Activated naive CD8-positive, alpha-beta T cell treated with anti-CD3 and anti-CD28 coated beads, Interleukin-2, amount 50 U/mL, for 16 hours (primary cell): ENCODE data around the gene PLD1.

ENCODE experiments used
- DNase-seq: peaks from one replicate; pipeline ENCODE4 v3.0.0-alpha.2; 2020; ENCODE audit warnings: low read depth, low spot score

PLD1 gene

DNA sequence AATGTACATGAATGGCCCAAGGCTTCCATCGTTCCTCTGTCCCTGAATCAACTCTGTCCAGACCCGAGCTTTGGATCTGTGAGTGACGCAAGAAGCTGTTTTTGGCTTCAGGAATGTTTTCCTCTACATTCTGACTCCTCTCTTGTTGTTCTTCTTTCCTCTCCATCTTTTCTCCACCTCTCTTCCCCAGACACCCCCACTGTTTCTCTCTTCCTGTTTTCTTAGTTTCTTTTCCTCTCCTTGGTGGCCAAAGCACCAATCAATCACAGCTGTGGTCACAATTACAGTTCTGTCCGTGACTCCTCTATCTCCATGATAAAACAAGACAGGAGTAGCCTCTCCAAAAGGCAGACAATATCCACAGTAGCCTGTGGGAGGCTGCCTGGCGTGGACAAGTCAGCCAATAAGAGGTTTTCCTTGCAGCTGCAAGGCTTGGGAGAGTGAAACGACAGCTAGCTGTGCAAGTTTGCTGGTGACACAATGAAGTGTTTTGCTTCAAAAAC is 28.0 kb upstream of the PLD1 start:
- DNase-seq: no peak

DNA sequence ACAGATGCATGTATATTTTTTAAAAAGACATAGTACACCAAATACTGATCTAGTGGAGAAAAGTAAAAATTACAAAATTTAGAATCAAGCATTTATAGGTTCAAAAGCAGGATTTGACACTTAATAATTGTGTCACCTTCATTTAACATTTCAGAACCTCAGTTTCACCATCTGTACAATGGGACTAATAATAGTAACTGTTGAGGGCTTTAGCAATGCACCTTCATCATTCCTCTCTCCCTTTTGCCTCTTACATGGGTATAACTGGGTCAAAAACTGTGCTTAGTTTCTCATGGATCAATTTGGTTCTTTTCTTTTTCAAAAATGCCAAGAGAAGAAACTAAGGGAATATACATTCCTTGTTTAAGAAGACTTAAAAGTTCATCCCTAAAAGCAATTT is 27.4 kb upstream of the PLD1 start:
- DNase-seq: no peak

DNA sequence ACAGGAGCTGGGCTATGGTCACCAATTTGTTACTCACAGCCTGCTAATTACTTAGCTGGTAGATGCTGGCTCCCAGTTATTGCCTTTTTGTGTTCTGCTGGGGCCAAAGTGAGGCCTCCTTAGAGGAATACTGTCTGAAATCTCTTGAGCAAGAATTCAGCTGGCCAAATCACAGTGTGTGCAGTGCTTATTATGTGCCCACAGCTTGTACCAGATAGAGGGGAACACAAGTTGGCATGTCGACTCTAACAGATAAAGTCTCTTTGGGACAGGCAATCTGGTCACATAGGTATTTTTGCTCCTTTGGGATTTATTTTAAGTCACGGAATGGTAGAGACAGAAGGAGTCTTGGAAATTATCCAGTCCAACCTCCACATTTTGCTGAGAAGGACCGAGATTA is 26.6 kb upstream of the PLD1 start:
- no peak for DNase-seq

DNA sequence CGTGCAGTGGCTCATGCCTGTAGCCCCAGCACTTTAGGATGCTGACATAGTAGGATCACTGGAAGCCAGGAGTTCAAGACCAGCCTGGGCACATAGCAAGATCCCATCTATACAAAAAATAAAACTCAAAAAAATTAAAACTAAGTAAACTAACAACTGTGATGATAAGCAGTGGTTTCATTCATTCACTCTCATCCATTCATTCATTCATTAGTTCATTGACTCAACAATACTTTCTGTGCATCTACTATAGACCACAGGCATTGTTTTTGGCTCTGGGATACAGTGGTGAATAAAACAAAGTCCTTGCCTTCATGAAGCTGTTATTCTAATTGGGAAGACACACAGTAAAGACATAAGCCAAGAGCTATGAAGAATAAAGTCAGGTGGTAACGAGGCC is 25.3 kb upstream of the PLD1 start:
- DNase-seq: no peak

DNA sequence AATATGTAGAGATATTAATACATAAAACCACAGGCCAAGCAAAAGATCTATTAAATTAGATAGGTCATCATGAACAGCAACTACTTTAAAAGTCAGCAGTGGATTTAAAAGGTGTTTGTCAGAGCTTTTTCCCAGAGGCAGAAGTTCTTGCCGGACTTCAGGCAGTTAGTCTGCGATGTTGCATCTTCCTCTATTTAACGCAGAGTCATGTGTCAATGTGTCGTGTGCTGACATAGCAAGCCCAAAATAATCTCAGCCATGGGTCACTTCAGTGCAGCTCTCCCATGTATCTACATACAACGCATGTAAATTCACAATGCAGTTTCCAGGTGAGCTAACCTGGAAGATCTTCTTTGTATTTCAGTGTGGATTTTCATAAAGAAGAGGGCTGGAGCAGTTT is 24.8 kb upstream of the PLD1 start:
- no peak for DNase-seq

DNA sequence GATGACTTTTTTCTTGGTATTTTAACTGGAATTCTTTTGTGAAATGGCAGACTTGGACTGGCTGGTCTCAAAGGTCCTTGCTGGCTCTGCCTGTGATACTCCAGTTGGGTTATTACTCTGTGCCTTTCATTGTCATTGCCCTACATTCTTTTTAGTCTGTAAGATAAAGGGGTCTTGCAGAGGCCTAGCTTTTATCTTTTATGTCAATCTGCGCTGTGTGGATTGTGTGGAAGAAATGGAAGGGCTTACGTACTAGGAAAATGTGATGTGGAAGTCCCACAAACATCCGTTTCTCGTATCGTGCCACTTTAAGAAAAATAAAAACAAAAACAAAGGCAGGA is 24.1 kb upstream of the PLD1 start:
- DNase-seq: no peak

DNA sequence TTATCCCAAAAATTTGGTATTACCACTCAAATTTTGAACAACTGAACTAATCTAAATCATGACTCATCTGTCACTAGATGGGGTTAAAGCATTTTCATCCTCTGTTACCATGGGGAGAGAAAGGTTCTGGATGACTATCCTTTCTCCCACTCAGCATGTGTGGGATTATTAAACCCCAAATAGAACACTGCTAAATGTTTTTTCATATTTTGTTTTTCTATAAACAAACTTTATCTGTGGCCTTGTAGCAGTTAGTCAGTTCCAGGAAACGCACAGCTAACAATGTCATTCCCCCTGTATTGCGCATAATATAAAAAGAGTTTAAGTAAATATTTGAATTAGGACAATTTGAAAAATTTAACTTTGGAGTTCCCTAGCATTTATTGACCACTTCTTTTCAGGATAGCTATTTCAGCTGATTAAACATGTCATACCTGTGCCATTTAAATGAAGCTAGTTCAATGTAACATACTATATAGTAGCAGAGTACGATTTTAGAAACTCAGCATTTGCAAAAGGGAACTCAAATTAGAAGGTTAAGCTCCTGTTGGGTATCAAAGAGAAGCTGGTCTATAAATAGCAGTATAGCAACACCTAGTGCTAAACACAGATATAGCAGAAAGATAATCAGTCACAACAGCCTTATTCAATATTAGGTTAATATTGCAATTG is 23.6 kb upstream of the PLD1 start:
- DNase-seq: no peak

DNA sequence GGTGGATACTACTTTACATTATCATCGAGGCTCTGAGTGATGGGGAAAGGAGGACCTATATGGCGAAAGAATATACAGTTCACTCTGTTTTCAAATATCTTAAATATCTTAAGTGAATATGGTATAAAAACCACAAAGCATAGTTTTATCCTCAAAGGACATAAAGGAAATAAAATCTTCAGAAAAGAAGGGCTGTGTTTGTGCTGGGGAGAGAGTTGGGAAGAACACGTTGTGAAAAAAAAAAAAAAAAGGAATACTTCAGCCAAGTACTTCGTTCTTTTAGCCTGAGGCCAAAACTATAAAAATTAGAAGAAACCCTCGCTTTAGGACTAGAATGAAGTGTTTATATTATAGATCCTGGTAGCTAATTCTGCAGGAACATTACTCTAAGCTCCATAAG is 22.7 kb upstream of the PLD1 start:
- DNase-seq: no peak

DNA sequence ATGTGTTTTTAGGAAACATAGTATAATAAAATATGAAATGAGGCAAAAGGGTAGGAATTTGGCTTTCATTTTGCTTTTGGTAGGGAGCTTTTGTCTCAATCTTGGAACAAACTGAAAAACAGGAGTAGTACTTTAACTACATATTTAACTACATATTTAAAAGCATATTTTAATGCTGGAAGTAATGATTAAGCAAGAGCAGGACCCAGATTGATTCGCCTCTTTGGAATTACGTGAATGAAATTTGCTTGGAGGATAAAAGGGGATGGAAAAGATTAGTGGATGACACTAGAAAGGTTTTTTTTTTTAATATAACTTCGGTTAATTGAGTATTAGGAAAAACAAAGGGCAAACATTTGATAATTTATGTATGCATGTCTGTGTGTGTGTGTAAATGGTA is 21.7 kb upstream of the PLD1 start:
- DNase-seq: no peak

DNA sequence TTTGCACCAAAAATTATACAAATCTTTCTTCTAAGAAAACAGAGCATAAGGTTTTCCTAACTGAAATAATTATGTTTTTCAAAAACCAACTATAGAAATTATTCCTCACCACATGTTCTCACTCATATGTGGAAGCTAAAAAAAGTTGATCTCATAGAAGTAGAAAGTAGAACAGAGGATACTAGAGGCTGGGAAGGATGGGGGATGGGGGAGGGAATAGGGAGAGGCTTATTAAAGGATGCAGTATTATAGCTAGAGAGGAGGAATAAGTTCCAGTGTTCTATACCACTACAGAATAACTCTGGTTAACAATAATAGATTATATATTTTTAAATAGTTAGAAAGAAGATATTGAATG is 20.2 kb upstream of the PLD1 start:
- no peak for DNase-seq

DNA sequence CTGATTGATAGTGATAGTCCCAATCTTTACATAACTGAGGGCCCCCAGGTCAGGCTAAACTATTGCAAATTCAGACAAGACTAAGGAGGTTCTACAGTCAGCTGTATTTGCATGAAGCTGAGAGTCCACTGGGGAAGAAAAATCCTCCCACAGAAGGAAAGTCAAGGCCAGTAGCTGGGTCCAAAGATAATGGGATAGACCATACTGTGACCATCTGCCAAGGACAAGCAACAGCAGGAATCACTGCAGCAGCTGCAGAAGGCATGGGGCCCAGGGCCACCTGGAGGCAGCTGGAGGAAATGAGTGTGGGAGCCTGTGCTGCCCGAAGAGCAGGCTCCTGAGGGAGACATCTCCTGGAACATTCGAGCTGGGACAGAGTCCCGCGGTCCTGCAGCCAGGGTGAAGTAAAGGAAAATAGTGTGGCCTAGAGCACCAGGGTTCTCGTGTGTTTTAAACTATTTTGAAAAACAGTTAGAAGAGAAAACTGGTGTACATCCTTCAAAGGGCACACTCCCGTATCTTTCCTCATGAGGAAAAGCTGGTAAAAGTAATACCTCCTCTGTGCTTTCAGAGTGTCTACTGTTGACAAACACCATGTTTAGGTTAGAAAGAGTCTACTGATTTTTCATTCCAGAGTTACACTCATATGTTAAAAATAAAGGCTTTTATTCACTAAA is 19.7 kb upstream of the PLD1 start:
- DNase-seq: no peak

DNA sequence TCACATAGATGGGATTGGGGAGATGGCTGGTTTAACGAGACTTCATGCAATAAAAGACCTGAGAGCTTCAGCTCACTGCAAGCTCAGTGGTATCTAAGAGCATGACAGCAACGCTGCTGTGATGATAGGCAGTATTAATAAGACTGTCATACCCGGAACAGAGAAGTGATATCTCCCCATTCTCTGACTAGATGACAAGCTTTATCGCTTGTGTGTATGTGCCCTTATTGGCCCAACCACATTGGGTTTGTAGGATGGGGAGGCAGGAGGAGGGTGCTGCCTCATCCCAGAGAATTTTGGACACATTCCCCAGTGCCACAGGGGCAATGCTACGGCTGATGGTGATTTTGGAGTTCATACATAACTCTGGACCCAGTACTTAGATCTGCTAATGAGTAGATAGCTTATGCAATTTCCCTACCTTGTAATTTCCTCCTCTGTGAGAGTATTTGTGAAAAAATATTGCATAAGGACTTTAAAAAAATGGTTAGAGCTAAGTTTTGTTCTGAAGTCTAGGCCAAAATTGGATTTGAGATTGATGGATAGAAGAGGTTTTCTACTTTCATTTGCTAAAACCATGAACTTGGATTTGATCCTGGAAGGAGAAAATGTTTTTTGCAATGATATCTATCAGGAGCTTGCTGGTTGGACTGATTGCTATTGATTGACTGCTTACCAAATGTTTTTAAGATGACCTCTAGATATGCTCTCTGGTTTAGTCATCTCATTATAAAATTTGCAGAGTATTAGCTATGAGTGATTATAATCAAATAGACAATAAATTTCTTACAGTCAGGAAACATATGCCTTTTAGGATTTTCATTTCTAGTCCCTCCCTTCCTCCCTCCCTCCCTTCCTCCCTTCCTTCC is 18.9 kb upstream of the PLD1 start:
- DNase-seq: no peak

DNA sequence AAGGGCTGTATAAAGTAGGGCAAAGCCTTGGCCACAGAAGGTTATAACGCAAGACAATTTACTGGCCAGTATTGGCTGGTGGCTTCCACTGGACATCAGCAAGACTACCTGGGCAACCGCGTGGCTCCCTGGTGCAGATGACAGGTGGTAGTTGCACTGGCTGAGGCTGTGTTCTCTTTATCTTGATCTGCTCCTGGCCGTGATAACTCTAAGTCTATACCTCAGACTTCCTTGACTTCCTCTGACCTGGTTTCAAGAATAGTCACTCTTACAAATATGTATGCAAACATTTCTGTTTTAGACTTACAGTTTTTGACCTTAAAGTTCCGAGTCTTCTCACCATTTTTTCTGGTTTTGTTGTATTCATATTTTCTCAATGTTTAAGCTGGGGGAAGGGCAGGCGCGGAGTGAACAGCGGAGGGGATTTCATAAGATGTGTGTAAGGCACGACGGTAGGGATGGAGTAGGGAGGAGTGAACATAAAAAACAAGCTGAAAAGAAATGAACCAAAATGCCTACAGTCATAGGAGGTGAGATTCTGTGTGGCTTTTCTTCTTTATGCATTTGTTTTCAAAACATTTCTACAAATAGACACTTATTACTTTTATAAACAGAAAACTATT is 17.7 kb upstream of the PLD1 start:
- DNase-seq: no peak

DNA sequence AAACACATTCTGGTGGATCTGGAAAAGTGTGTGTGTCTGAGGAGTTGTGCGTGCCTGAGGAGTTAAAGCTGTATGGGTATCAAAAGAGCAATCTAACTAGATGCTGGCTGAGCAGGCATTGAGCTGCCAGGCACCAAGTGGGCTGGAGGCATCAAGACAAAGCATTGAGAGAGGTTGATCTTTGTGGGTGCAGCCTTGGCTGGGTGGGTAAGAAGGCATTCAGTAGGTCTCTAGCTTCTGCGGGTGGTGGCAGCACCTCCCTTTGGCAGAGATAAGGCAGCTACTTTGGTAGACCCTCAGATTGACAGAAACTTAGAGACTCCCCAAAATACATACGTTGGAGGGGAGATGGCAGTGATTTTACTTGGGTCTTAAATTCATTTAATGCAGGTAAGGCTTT is 17.1 kb upstream of the PLD1 start:
- no peak for DNase-seq

DNA sequence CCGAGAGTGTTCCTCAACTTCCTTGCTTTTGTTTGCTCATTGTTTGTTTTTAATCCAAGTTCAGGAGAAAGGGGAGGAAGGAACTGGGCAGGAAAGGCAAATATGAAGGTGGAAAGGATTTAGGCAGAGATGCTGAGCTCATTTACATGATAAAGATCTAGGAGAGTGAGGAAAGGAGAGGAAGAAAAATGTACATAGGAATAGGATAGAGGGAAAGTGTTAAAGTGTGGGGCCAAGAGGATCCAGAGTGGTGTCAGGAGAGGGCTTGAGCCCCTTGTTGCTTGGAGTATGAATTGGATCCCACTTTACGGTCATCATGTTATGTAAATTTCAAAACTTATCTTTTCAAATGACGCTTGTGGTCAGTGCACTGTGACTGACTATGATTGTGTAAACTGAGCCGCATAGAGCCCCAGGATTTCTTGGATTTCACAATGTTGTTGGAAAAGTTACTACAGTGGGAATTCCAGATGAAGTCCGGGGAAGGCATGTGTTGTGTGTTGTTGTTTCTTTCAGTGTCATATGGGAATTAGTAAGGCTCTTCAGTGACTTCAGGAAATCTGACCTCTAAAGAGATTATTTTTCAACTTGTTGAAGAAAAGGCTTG is 15.0 kb upstream of the PLD1 start:
- no peak for DNase-seq

DNA sequence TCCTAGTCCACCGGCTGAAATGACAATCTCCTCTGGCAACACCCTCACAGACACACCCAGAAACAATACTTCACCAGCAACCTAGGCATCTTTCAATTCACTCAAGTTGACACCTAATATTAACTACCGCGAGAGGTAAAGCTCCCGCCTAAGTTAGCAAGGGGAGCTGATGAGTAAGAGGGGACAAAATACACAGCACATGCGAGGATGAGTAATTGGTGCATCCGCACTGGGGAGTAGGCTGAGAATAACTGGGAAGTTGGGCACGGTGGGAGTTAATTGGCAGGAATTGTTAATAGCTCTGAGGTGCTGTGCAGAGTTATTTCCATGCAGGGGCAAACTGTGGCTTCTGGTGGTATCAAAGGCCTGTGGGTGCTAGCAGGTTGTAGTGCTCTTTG is 14.5 kb upstream of the PLD1 start:
- no peak for DNase-seq

DNA sequence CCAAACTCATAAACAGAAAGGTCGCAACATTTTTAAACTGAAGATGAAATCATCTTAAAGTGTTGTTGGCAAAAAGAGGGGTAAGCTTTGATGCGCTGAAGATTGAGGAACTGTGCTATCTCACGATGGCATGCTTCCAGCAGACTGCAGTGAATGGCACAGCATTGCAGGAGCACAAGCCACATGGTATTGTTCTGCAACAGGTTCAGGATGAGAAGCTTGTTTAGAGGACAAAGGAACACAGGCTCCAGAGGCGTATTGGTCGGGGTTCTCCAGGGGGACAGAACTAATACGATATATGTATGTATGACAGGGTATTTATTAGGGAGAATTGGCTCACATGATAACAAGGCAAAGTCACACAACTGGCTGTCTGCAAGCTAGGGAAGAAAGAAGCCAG is 13.8 kb upstream of the PLD1 start:
- DNase-seq: no peak

DNA sequence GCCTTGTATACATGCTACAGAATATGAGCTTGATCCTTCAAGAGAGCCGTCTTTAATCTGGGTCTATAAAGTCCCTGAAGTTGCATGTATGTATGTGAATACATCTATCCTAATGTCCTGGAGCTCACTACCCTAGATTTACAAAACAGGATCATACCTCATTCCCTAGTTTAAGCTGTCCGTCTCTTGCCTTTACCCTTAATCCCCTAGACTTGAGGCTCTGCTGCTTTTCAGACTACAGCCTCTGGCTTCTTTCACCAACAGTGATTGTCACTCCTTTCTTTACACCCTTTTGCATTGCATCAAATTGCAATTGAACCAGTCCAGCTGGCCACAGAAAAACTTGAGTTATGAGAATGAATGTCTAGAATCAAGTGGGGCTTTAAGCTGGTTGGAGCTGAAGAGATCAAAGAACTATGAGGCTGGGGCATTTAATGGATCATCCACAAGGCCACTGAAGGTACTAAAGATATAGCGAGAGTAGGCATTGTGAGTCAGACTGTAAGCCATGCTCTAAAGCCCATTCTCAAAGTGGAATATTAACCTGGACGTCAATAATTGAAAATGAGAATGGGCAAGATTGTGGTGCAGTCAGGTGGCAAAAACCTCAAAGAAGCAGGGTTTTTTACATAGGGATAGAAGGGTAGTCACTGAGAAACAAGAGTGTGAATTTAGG is 12.3 kb upstream of the PLD1 start:
- DNase-seq: no peak

DNA sequence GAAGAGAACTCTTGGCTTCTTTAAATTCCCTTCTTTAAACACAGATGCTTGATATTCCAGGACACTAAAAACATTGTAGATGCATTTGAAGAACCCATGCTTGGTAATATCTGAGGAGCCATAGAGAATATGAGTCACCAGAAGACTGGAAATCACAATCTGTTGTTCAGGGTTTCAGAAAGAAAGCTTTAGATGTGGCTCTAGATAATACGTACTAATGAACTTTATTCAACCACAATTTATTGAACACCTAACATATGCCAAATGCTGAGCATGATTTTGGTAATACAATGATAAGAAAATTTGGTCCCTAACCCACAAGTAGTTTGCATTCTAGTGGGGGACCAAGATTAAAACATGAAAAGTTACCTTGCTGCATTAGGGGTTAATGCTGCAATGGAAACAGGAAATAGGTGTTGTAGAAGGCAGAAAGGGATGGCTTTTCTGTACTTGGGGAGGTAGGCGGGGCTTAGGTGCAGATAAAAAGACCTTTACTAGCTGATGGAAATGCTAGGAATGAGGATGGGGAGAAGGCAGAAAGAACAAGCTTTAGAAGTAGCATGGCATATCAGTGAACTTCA is 11.6 kb upstream of the PLD1 start:
- DNase-seq: no peak

DNA sequence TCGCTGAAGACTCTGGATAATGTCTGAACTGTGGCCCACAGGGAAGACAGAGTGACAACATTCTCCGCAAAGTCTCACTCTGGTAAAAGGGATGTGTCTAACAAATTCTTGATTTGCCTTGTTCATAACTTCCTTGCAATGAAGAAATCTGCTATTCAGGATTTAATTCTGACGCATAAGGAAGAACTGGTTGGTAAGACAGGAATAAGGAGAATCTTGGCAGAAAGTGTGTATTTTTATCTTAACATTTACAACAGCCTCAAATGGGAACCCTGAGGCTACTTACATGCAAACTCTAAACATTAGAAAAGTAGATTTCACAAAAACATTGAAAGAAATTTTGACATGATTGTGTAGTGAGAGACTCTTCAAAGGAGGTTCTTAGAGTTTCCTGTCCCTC is 10.8 kb upstream of the PLD1 start:
- DNase-seq: no peak
